Measurements from ENCODE around the gene ZMYM3. TPM values are rescaled to one million over a fixed set of nuclear protein-coding genes. Genes with fewer than 3 reads are reported as not detected.

Gene ZMYM3
- total RNA-seq, 1 donor from 2014 or later: 23.2 TPM

- H3K36me3 ChIP-seq: no peaks in the 10 kb centered on the region
- no peak for DNase-seq
- no peak overlapping the region for H3K27ac ChIP-seq
- ATAC-seq: no peak
- intact Hi-C loops (cut with DNase I): no loop called here
- H3K4me3 ChIP-seq: no peak overlapping the region
- no peaks in the 10 kb centered on the region for H3K27me3 ChIP-seq (ENCODE audit: low read depth)
- TF ChIP-seq CTCF (IDR thresholded peaks at IDR 0.05): no peak
- no peaks in the 10 kb centered on the region for H3K9me3 ChIP-seq
- no peaks in the 10 kb centered on the region for H3K4me1 ChIP-seq
Observed at GRCh38 chrX:71228063-71228642, 25.8 kb downstream of the ZMYM3 start.

DNA sequence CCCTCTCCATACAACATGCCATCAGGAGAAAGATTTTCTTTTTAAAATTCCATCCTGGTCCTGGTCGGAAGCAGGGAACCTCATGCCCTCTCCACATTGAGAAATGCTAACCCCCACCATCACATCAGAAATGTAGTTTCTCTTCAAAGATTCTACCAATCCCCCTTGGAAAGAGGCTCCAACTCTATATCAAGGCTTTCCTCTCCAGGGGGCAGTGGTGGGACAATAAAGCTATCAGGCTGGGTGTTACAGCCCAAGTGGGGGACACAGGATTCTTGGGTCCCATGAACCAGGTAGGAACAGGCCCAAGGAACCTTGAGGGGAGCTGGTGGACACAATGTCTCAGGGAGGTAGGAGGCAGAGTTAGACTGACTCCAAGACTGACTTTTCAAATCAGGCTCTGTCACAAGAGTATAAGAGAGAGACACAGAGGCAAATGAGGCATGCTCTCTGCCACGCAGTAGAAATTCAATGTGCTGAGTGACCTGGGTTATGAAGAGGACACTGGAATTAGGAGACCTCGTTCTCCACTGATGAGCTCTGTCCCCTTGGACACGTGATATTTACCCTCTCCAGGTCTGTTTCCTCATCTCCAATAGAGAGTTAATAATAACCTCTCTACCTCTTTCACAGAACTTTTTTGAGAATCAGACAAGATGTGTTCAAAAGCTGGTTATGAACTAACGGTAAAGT, 26.4 kb downstream of the ZMYM3 start:
- no peak overlapping the region for H3K27ac ChIP-seq
- ATAC-seq (no peak), DNase-seq (no peak)
- intact Hi-C loops (cut with DNase I): no loop called here
- no peaks in the 10 kb centered on the region for H3K36me3 ChIP-seq
- no peaks in the 10 kb centered on the region for H3K27me3 ChIP-seq (ENCODE audit: low read depth)
- H3K4me3 ChIP-seq: no peak overlapping the region
- no peaks in the 10 kb centered on the region for H3K4me1 ChIP-seq
- TF ChIP-seq CTCF (IDR thresholded peaks at IDR 0.05): no peak
- H3K9me3 ChIP-seq: no peaks in the 10 kb centered on the region

- intact Hi-C loops (cut with DNase I): no loop called here
- no peak for ATAC-seq
Observed at GRCh38 chrX:71225676-71226075, 28.3 kb downstream of the ZMYM3 start.

GRCh38 chrX:71225009-71225408, 28.9 kb downstream of the ZMYM3 start:
- Histone ChIP-seq H3K4me1 (no peaks in the 10 kb centered on the region), H3K9me3 (no peaks in the 10 kb centered on the region), H3K4me3 (no peak overlapping the region), H3K36me3 (no peaks in the 10 kb centered on the region), H3K27me3 (ENCODE audit: low read depth) (no peaks in the 10 kb centered on the region), H3K27ac (no peak overlapping the region)
- ATAC-seq: no peak
- intact Hi-C loops (cut with DNase I): no loop called here
- no peak for TF ChIP-seq CTCF (IDR thresholded peaks at IDR 0.05)
- DNase-seq: no peak

More at GRCh38 chrX:71225676-71226075, 28.3 kb downstream of the ZMYM3 start:
- DNase-seq: no peak
- Histone ChIP-seq H3K4me3 (no peak overlapping the region), H3K9me3 (no peaks in the 10 kb centered on the region), H3K27me3 (ENCODE audit: low read depth) (no peaks in the 10 kb centered on the region), H3K27ac (no peak overlapping the region), H3K4me1 (no peaks in the 10 kb centered on the region), H3K36me3 (no peaks in the 10 kb centered on the region)
- no peak for TF ChIP-seq CTCF (IDR thresholded peaks at IDR 0.05)

- Histone ChIP-seq H3K9me3 (no peaks in the 10 kb centered on the region), H3K4me3 (no peak overlapping the region), H3K4me1 (no peaks in the 10 kb centered on the region), H3K27me3 (ENCODE audit: low read depth) (no peaks in the 10 kb centered on the region), H3K27ac (no peak overlapping the region), H3K36me3 (no peaks in the 10 kb centered on the region)
- no peak for TF ChIP-seq CTCF (IDR thresholded peaks at IDR 0.05)
- intact Hi-C loops (cut with DNase I): no loop called here
- no peak for DNase-seq
- ATAC-seq: no peak
Observed at GRCh38 chrX:71224098-71224708, 29.7 kb downstream of the ZMYM3 start.
